K562 (cell line): ENCODE data around the gene BEX3. TPM values are rescaled to one million over a fixed set of nuclear protein-coding genes. Genes with fewer than 3 reads are reported as not detected.

Experiments
- MGA ChIP-seq: fragments of 450-650 bp; IDR thresholded peaks from 2 replicates; pipeline ENCODE4 v1.6.1; 2016; ENCODE audit warnings: mild to moderate bottlenecking, moderate library complexity
- polyA plus RNA-seq, 8 experiments: library from polyadenylated mRNA; depleted of rRNA in 4 of 8; stranded (reverse) in 5 of 8; unstranded in 3 of 8; fragments of >200 nt; fragmentation: Nextera tagmentation in 2 of 8; fragmentation: Illumina TruSeq in 1 of 8; extraction: Ambion mirVana in 2 of 8; extraction: Trizol in 1 of 8; gene quantifications; 2 replicates each; pipeline versions ENCODE4 v1.2.1 to v1.2.3, GENCODE V29; 2011 to 2014; ENCODE audit warnings: inconsistent platforms in 1 of 8, missing spikeins in 1 of 8
- total RNA-seq, 7 experiments: library from RNA; depleted of rRNA in 6 of 7; stranded (reverse); fragments of >200 nt in 6 of 7; fragmentation: Illumina TruSeq in 2 of 7; extraction: Trizol in 2 of 7; gene quantifications; 2 replicates each; pipeline versions ENCODE4 v1.2.1 to v1.2.3, GENCODE V29; 2011 to 2021; ENCODE audit warnings: low replicate concordance in 1 of 7

The BEX3 gene
- total and polyA plus RNA-seq, 9 of the 15 experiments (the other 6 are each of a cell fraction or from before 2014, with no cell fraction given) = 0.21 to 0.47 TPM; not detected in 7

- TF ChIP-seq MGA = 0 out of 2 replicates have a peak, but pooled peaks have one; percentile 24
- TF ChIP-seq, all 486 proteins: peak for 27
Observed at GRCh38 chrX:103356130-103356798, 20.1 kb upstream of the BEX3 start, which contains the start of gene TCEAL9 (continued).
